ENCODE results near the gene CYP24A1. TPM values are rescaled to one million over a fixed set of nuclear protein-coding genes. Genes with fewer than 3 reads are reported as not detected.

The CYP24A1 gene
- total RNA-seq, 2 donors from 2014 or later, result 0.13 TPM; not detected in 1

DNA sequence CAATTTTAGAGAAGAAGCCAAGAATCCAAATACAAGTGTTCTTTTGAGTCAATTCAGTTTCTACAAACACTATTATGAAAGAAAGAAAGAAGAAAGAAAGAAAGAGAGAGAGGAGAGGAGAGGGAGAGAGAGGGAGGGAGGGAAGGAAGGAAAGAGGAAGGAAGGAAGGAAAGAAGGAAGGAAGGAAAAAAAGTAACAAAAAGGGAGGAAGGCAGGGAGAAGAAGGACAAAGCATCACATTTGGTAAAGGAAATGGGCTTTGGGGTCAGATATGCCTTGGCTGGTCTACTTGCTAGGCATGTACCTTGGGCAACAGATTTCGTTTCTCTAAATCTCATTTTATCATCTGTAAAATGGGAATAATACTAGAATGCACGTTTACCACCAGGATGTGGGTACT lies 54.0 kb downstream of the CYP24A1 start:
- TF ChIP-seq, protein P1, sequence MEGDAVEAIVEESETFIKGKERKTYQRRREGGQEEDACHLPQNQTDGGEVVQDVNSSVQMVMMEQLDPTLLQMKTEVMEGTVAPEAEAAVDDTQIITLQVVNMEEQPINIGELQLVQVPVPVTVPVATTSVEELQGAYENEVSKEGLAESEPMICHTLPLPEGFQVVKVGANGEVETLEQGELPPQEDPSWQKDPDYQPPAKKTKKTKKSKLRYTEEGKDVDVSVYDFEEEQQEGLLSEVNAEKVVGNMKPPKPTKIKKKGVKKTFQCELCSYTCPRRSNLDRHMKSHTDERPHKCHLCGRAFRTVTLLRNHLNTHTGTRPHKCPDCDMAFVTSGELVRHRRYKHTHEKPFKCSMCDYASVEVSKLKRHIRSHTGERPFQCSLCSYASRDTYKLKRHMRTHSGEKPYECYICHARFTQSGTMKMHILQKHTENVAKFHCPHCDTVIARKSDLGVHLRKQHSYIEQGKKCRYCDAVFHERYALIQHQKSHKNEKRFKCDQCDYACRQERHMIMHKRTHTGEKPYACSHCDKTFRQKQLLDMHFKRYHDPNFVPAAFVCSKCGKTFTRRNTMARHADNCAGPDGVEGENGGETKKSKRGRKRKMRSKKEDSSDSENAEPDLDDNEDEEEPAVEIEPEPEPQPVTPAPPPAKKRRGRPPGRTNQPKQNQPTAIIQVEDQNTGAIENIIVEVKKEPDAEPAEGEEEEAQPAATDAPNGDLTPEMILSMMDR (conservative IDR thresholded peaks at IDR 0.05), result no peak
- 80 to 93% methylated on average over 1 to 2 of the region's 2 CpGs for WGBS, 2 experiments (ENCODE audit: insufficient coverage in 1 of 2, insufficient read length in 1 of 2)
- no peak overlapping the region for H3K27ac Mint-ChIP-seq
- H3K9ac ChIP-seq (ENCODE audit: extremely low read depth, low read length, poor library complexity, severe bottlenecking), result no peak overlapping the region
- no peaks in the 10 kb centered on the region for H3K36me3 ChIP-seq (ENCODE audit: control insufficient read depth, insufficient read depth, low read length)
- DNase-seq, result no peak
- H3K27ac ChIP-seq (ENCODE audit: low read depth, low read length), result no peak overlapping the region
- H3K9me3 Mint-ChIP-seq, result no peaks in the 10 kb centered on the region
- peaks cover 2% of the 10 kb centered on the region for H3K27me3 Mint-ChIP-seq (ENCODE audit: insufficient read depth)
- H3K4me3 ChIP-seq (ENCODE audit: low read length), result no peak overlapping the region
- peaks cover 25% of the 10 kb centered on the region for H3K4me1 Mint-ChIP-seq
- peaks cover under 1% of the 10 kb centered on the region for H3K9me3 ChIP-seq (ENCODE audit: control insufficient read depth, low read length)
- H3K27me3 ChIP-seq (ENCODE audit: control insufficient read depth, insufficient read depth, low read length, poor library complexity, severe bottlenecking), result no peaks in the 10 kb centered on the region
- H3K4me3 Mint-ChIP-seq, result no peak overlapping the region
- H3K4me1 ChIP-seq (ENCODE audit: control insufficient read depth, insufficient read depth, low read length), result peaks cover 11% of the 10 kb centered on the region
- H3K36me3 Mint-ChIP-seq (ENCODE audit: low read depth), result no peaks in the 10 kb centered on the region

DNA sequence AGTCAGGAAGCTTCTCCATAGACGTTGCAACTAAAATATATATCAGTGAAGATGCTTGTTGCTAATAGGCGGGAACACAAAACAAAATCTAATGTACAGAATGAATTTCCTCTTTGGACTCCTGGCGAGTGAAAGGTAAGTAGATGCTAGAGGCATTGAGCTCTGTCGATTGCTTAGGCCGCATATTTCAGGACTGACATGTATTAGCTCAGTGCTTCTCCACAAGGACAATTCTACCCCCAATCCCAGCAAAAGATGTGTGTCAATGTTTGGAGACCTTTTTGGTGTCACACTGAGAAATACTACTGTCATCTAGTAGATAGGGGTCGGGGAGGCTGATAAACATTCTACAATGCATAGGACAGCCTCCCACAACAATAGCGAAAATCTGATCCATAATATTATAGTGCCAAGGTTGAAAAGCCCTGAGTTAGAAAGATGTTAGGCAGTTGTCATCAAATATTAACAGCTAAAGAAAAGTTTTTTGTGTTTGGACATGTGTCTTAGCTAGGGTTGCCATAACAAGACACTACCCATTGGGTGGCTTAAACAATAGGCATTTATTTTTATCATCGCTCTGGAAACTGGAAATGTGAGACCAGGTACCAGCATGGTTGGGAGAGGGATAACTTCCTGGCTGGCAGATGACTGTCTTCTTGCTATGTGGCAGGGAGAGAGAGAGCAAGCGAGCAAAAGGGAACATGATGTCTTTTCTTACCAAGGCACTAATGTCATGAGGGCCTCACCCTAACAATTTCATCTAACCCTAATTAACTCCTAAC lies 55.4 kb downstream of the CYP24A1 start:
- no peak overlapping the region for H3K4me3 ChIP-seq (ENCODE audit: low read length)
- no peaks in the 10 kb centered on the region for H3K9me3 ChIP-seq (ENCODE audit: control insufficient read depth, low read length)
- Mint-ChIP-seq H3K4me3 (no peak overlapping the region), H3K36me3 (ENCODE audit: low read depth) (no peaks in the 10 kb centered on the region), H3K4me1 (peaks cover 19% of the 10 kb centered on the region), H3K27ac (no peak overlapping the region), H3K27me3 (ENCODE audit: insufficient read depth) (peaks cover 5% of the 10 kb centered on the region), H3K9me3 (no peaks in the 10 kb centered on the region)
- peaks cover 8% of the 10 kb centered on the region for H3K4me1 ChIP-seq (ENCODE audit: control insufficient read depth, insufficient read depth, low read length)
- H3K27ac ChIP-seq (ENCODE audit: low read depth, low read length), result no peak overlapping the region
- DNase-seq, result no peak
- H3K9ac ChIP-seq (ENCODE audit: extremely low read depth, low read length, poor library complexity, severe bottlenecking), result no peak overlapping the region
- no peaks in the 10 kb centered on the region for H3K27me3 ChIP-seq (ENCODE audit: control insufficient read depth, insufficient read depth, low read length, poor library complexity, severe bottlenecking)
- TF ChIP-seq, protein P1 (conservative IDR thresholded peaks at IDR 0.05), result no peak
- WGBS, 2 experiments (ENCODE audit: insufficient coverage in 1 of 2, insufficient read length in 1 of 2), result 89 to 95% methylated on average over 3 to 6 of the region's 9 CpGs
- H3K36me3 ChIP-seq (ENCODE audit: control insufficient read depth, insufficient read depth, low read length), result no peaks in the 10 kb centered on the region

DNA sequence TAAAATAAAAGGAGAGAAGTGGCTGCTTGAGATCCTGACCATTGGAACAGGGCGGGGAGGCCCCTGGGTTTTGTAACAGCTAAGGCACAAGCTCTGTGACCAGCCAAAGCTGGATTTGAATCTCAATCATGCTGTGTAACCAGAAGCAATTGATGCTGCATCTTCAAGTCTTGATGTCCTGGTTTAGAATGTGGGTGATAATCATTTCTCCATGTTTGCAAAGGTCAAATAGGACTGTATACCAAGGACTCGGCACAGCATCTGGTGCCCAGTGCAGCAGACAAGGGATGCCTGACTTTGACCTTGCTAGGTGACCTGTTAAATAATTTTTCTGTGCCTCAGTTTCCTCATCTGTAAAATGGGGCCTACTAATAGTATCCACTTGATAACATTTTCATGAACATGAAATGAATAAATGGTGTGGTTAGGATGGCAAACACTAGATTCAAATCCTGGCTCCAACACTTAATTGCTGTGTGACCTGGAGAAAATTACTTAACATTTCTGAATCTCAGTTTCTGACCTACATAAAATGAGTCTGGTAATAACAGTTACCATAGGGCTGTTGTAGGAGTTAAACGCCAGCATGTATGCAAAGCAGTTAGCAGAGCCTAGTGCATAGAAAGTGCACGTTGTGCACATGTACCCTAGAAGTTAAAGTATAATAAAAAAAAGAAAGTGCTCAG lies 57.1 kb downstream of the CYP24A1 start:
- Histone ChIP-seq H3K27ac (ENCODE audit: low read depth, low read length) (no peak overlapping the region), H3K4me3 (ENCODE audit: low read length) (no peak overlapping the region), H3K27me3 (ENCODE audit: control insufficient read depth, insufficient read depth, low read length, poor library complexity, severe bottlenecking) (no peaks in the 10 kb centered on the region), H3K9me3 (ENCODE audit: control insufficient read depth, low read length) (no peaks in the 10 kb centered on the region), H3K36me3 (ENCODE audit: control insufficient read depth, insufficient read depth, low read length) (no peaks in the 10 kb centered on the region), H3K4me1 (ENCODE audit: control insufficient read depth, insufficient read depth, low read length) (no peaks in the 10 kb centered on the region), H3K9ac (ENCODE audit: extremely low read depth, low read length, poor library complexity, severe bottlenecking) (no peak overlapping the region)
- Mint-ChIP-seq H3K4me3 (no peak overlapping the region), H3K36me3 (ENCODE audit: low read depth) (no peaks in the 10 kb centered on the region), H3K4me1 (peaks cover 5% of the 10 kb centered on the region), H3K27ac (no peak overlapping the region), H3K27me3 (ENCODE audit: insufficient read depth) (peaks cover 5% of the 10 kb centered on the region), H3K9me3 (peaks cover 4% of the 10 kb centered on the region)
- TF ChIP-seq, protein P1 (conservative IDR thresholded peaks at IDR 0.05), result no peak
- WGBS, 2 experiments (ENCODE audit: insufficient coverage in 1 of 2, insufficient read length in 1 of 2), result 94 to 96% methylated on average over 2 to 4 of the region's 4 CpGs
- no peak for DNase-seq
